ENCODE measurements around the gene LAMC2.

The LAMC2 gene

DNA sequence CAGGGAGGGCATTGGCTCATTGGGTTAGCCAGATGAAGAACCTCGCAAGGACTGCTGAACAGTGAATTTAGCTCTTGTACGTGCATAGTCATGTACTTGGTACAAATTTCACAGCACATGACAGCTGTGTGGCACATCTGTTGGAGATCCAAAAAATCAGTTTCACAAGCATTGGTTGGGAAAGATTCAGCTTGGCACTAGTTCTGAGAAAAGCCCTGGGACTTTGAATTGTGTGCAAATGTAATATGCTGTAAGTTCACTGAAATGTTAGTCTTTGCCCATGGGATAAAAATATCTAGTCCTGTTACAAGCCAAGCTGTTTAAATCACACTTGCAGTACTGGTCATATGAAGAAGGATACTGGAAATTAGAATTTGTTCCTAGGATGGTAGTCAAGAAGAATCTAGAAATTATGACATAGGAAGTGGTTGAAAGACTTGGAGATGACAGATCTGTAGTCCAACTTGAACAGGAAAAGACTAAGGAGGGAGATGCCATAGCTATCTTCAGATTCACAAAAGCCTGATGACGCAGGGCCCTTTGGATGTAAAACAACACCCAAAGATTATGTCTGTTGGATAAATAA lies 19.2 kb downstream of the LAMC2 start:
- DNase-seq (ENCODE audit: low read depth), result no peak
- TF ChIP-seq, protein P1, sequence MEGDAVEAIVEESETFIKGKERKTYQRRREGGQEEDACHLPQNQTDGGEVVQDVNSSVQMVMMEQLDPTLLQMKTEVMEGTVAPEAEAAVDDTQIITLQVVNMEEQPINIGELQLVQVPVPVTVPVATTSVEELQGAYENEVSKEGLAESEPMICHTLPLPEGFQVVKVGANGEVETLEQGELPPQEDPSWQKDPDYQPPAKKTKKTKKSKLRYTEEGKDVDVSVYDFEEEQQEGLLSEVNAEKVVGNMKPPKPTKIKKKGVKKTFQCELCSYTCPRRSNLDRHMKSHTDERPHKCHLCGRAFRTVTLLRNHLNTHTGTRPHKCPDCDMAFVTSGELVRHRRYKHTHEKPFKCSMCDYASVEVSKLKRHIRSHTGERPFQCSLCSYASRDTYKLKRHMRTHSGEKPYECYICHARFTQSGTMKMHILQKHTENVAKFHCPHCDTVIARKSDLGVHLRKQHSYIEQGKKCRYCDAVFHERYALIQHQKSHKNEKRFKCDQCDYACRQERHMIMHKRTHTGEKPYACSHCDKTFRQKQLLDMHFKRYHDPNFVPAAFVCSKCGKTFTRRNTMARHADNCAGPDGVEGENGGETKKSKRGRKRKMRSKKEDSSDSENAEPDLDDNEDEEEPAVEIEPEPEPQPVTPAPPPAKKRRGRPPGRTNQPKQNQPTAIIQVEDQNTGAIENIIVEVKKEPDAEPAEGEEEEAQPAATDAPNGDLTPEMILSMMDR (IDR thresholded peaks at IDR 0.05; ENCODE audit: insufficient read depth, low read depth, low read length, missing control alignments), result no peak

DNA sequence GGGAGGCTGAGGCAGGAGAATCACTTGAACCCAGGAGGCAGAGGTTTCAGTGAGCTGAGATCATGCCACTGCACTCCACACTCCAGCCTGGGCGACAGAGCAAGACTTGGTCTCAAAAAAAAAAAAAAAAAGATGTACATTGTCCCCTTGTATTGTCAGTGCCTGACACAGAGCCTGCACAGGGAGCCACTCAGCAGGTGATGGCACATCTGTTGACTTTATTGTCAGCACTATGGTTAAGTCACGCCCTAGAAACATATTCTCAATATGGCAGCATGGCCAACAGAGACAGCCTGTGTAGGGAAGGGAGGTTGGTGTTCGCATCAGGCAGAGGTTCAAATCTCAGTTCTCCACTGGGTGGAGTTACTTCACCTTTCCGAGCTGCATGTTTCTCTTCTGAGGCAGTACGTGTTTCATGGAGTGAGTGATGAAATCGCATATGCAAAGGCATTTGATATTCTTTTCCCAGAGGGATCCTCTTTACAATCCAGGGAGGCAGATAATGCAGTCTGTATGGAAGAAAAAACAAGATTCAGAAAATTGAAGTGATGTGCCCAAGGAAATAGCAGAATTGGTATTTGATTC lies 20.6 kb downstream of the LAMC2 start:
- TF ChIP-seq, protein P1 (IDR thresholded peaks at IDR 0.05; ENCODE audit: insufficient read depth, low read depth, low read length, missing control alignments), result no peak
- H3K4me3 ChIP-seq (ENCODE audit: low read length), result no peak overlapping the region
- DNase-seq (ENCODE audit: low read depth), result peak; percentile 67

More for the DNA sequence above, 19.2 kb downstream of the LAMC2 start:
- H3K4me3 ChIP-seq (ENCODE audit: low read length), result no peak overlapping the region

DNA sequence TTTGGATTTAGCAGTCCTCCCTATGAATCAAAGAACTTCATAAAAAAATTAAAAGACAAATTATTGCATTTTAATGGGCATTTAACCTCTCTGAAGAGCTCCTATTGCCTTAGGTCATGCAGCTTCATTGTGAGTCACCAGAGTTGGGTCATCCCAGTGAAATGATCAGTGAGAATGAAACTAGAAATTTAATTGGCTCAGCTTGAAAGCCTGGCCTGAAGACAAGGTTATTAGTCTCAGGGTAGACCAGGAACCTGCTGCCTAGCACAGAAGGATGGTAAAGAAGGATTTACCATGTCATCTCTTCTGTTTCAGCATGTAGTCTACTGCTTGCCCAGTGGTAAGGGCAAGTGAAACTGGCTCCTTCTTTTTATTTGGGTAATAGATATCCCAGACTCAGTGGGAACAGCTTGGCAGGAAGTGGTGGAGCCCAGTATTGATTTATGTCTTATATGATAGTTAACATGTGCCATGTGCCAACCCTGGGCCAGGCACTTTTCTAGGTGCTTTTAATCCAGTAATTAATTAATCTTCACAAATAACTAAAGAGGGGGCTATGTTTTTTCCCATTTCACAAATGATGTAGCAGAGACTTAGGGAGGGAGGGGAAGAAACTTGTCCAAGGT lies 23.6 kb downstream of the LAMC2 start:
- no peak overlapping the region for H3K4me3 ChIP-seq (ENCODE audit: low read length)
- DNase-seq (ENCODE audit: low read depth), result peak; percentile 88
- TF ChIP-seq, protein P1 (IDR thresholded peaks at IDR 0.05; ENCODE audit: insufficient read depth, low read depth, low read length, missing control alignments), result no peak

DNA sequence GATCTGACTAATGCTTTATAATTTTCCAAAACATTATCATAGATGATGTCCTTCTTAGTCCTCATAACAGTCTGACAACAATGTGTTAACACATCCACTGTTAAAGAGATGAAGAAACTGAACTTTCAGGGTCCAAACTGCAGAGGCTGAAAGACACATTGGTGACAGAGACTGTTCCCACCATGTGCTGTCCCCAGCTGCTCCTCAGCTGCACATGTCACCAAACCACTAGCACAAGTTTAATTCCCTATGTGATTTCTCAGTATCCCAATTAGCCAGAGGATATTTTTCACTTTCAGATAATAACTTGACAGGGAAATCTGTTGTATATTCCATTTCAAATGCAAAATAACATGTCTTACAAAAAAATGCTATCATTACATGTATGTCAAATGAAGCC lies 24.6 kb downstream of the LAMC2 start:
- TF ChIP-seq, protein P1 (IDR thresholded peaks at IDR 0.05; ENCODE audit: insufficient read depth, low read depth, low read length, missing control alignments), result no peak
- H3K4me3 ChIP-seq (ENCODE audit: low read length), result no peak overlapping the region
- DNase-seq (ENCODE audit: low read depth), result no peak

DNA sequence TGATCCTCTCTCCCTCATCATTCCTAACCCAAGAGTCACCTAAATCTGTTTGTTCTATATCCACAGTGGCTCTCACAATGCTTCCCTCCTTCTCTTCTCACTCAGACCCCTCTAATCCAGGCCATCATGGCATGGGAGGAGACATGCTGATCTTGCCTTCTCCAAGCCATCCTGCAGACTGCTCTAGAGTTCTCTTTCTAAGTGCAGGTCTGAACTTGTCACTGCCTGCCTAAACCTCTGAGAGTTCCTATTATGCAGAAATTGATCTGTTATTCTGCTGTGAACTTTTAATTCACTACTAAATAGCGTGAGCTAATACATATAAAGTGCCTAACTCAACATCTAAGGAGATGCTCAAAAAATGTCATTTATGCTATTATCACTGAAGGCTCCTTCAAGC lies 26.8 kb downstream of the LAMC2 start:
- H3K4me3 ChIP-seq (ENCODE audit: low read length), result no peak overlapping the region
- DNase-seq (ENCODE audit: low read depth), result peak; percentile 75
- TF ChIP-seq, protein P1 (IDR thresholded peaks at IDR 0.05; ENCODE audit: insufficient read depth, low read depth, low read length, missing control alignments), result no peak

DNA sequence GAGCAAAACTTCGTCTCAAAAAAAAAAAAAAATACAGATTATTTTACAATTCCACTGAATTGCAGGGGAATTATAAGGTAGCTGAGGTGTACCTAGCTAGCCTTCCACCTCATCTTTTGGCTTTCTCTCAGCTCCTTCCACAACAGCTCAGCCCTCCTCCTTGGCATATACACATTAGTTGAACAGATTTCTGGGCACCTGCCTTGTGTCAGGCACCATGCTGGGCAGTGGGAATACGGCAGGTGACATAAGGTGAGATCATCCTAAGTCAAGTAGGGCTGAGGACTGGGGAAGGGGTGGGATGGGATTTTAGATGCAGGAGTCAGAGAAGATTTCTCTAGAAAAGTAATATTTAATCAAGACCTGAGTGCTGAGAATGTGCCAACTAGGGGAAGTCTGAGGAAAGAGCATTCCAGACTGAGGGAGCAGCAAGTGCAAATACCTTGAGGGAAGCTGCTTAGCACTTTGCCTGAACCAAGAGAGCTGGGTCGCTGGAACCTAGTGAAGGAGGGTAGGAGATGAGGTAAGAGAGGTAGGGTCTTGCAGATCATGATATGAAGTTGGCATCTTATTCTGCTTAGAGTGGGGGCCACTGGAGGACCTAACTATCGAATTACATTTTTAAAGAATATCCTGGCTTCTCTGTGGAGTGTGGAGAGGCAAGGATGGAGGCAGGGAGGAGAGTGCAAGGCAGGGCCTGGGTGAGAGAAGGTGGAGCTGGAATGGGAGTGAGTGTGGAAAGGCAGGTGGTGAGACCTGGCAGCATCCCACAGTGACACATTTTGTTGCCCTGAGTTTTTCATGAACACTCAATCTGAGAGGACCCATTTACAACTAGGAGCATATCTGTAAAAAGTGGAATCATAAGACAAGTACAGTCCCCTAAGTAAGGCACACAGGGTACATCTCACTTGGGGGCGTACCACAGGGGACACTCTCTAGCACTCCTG lies 28.2 kb downstream of the LAMC2 start:
- H3K4me3 ChIP-seq (ENCODE audit: low read length), result no peak overlapping the region
- TF ChIP-seq, protein P1 (IDR thresholded peaks at IDR 0.05; ENCODE audit: insufficient read depth, low read depth, low read length, missing control alignments), result no peak
- DNase-seq (ENCODE audit: low read depth), result no peak

Measured in epithelial cell of esophagus (primary cell).